Fibroblast of pulmonary artery (primary cell): Measurements from ENCODE around the gene ZNF598.

Experiments
- DNase-seq: peaks from one replicate; pipeline ENCODE4 v3.0.0-alpha.2; 2010; ENCODE audit warnings: low read depth
- H3K4me3 ChIP-seq: replicated peaks from 2 replicates; pipeline ENCODE4 v1.5.1; 2011; ENCODE audit warnings: low read depth, mild to moderate bottlenecking, control low read depth, low read length, moderate library complexity
- CTCF ChIP-seq: IDR thresholded peaks from 2 replicates; pipeline ENCODE4 v1.5.1; 2011; ENCODE audit warnings: mild to moderate bottlenecking, control low read depth, low read length, inconsistent platforms; ENCODE audit errors: missing control alignments

ZNF598 gene

GRCh38 chr16:1953734-1954133 is 55.9 kb downstream of the ZNF598 start:
- DNase-seq = no peak
- H3K4me3 ChIP-seq = no peak overlapping the region
- no peak for TF ChIP-seq CTCF

GRCh38 chr16:1950559-1950958 is 59.1 kb downstream of the ZNF598 start:
- no peak for DNase-seq
- no peak for TF ChIP-seq CTCF
- no peak overlapping the region for H3K4me3 ChIP-seq

DNA sequence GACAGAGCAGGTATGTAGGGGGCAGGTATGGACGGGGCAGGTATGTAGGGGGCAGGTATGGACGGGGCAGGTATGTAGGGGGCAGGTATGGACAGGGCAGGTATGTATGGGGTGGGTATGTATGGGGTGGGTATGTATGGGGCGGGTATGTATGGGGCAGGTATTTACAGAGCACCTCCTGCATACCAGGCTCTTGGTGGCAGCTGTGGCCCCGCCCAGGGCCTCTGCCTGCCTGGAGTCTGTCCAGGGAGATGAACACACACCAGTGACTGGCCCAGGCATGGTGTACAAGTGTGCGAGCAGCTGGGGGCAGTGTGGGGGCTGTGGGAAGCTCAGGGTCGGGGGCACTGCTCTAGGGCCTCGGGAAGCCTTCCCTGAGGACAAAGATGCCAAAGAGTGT is 59.6 kb downstream of the ZNF598 start:
- no peak overlapping the region for H3K4me3 ChIP-seq
- TF ChIP-seq CTCF = no peak
- no peak for DNase-seq

GRCh38 chr16:1949507-1949906 is 60.1 kb downstream of the ZNF598 start:
- H3K4me3 ChIP-seq = no peak overlapping the region
- no peak for TF ChIP-seq CTCF
- no peak for DNase-seq
